MM.1S (cell line): ENCODE results near the gene UMOD.
A peak's percentile ranks its signal among the peaks of the same experiment; 100 is the strongest.

Experiments used
- DNase-seq: peaks from one replicate; pipeline ENCODE4 v3.0.0-alpha.2; 2015
- H2AFZ ChIP-seq: fragments of 300-600 bp; sonication (generic); 2 replicates; pipeline ENCODE4 v1.6.0; 2016; ENCODE audit warnings: antibody characterized with exemption, low read length
- H3F3A ChIP-seq: fragments of 300-600 bp; sonication (generic); 2 replicates; pipeline ENCODE4 v1.6.1; 2016; ENCODE audit warnings: mild to moderate bottlenecking, antibody characterized with exemption, low read length, moderate library complexity, mixed read lengths; ENCODE audit not compliant: insufficient read depth
- H3K27ac ChIP-seq: fragments of 300-600 bp; sonication (generic); 2 replicates; pipeline ENCODE4 v1.5.1; 2016; ENCODE audit warnings: mild to moderate bottlenecking, low read length
- H3K27me3 ChIP-seq: fragments of 300-600 bp; sonication (generic); replicated peaks from 2 replicates; pipeline ENCODE4 v1.6.0; 2016; ENCODE audit warnings: low read length; ENCODE audit not compliant: insufficient read depth
- H3K36me3 ChIP-seq: fragments of 300-600 bp; sonication (generic); replicated peaks from 2 replicates; pipeline ENCODE4 v1.6.1; 2016; ENCODE audit warnings: mild to moderate bottlenecking, low read length, mixed read lengths; ENCODE audit not compliant: insufficient read depth
- H3K4me1 ChIP-seq: fragments of 300-600 bp; sonication (generic); 2 replicates; pipeline ENCODE4 v1.6.1; 2016; ENCODE audit warnings: low read length, mixed read lengths
- H3K4me2 ChIP-seq: fragments of 300-600 bp; sonication (generic); 2 replicates; pipeline ENCODE4 v1.6.0; 2016; ENCODE audit warnings: low read depth, low read length
- H3K4me3 ChIP-seq: fragments of 300-600 bp; sonication (generic); 2 replicates; pipeline ENCODE4 v1.5.1; 2016; ENCODE audit warnings: low read length, mixed read lengths
- H3K79me2 ChIP-seq: fragments of 300-600 bp; sonication (generic); 2 replicates; pipeline ENCODE4 v1.6.1; 2016; ENCODE audit warnings: mixed run types, low read length, mixed read lengths
- H3K9ac ChIP-seq: fragments of 300-600 bp; sonication (generic); 2 replicates; pipeline ENCODE4 v1.6.1; 2016; ENCODE audit warnings: low read length, mixed read lengths
- H3K9me2 ChIP-seq: fragments of 300-600 bp; sonication (generic); replicated peaks from 2 replicates; pipeline ENCODE4 v1.6.1; 2016; ENCODE audit warnings: mild to moderate bottlenecking, low read length, mixed read lengths; ENCODE audit not compliant: insufficient read depth
- H3K9me3 ChIP-seq: fragments of 300-600 bp; sonication (generic); replicated peaks from 2 replicates; pipeline ENCODE4 v1.6.1; 2016; ENCODE audit warnings: mild to moderate bottlenecking, low read length, mixed read lengths; ENCODE audit not compliant: insufficient read depth
- H4K20me1 ChIP-seq: fragments of 300-600 bp; sonication (generic); 2 replicates; pipeline ENCODE4 v1.6.1; 2016; ENCODE audit warnings: mild to moderate bottlenecking, low read length, moderate library complexity, mixed read lengths; ENCODE audit not compliant: insufficient read depth
- EZH2 ChIP-seq: fragments of 300-600 bp; sonication (generic); optimal IDR thresholded peaks from 2 replicates; pipeline ENCODE3; 2017; ENCODE audit warnings: low read depth, mild to moderate bottlenecking, antibody characterized with exemption, low read length, mixed read lengths
- EZH2phosphoT487 ChIP-seq: fragments of 300-600 bp; sonication (generic); IDR thresholded peaks from 2 replicates; pipeline ENCODE4 v1.6.1; 2018; ENCODE audit warnings: antibody characterized with exemption, low read length
- TF ChIP-seq, protein P1 (sequence below): fragments of 300-600 bp; sonication (generic); IDR thresholded peaks from 2 replicates; pipeline ENCODE4 v1.5.1; 2016; ENCODE audit warnings: antibody characterized with exemption, low read length, mixed read lengths

UMOD gene

DNA sequence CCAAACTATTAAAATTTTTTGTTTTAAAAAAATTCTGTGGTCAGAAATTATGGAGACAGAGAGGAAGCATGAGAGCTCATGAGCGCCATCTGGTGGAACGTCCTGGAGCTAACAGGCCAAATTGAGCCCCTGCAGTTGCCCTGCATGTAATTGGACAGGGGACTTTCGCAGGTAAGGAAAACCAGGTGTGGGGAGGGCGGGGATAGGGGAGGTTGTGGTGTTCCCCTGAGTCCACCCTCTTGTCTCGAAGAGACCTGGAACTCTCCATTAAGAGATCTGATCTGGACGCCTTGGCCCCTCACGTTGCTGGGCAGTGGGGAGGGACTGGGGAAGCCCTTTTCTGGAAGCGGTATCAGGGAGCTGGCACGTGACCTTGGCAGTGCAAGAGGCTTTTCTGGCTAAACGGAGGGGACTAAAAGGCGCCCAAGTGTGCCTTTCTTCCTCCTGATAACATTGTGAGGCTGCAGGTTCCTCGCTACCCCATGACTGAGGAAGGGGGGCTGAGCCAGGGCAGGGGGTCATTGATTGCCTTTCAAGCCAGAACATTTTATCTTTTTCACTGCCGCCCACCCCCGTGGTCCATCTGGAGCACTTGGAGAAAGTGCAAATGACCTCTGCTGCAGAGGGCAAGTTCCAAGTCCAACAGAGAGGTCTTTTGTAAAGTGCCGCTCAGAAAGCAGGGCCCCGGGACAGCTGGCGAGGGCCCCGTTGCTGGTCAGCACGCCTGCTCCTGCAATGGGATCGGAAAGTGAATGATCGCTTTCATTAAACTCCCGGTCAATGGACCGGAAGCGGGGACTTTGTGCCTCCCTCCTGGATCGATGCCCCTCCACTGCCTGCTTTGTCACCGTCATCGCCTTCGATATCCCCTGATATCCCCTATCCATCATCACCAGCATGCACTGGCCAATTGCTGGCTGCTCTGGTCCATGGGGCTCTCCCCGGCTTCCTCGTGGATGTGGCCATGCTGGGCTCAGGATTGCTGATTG lies 33.6 kb upstream of the UMOD start:
- H3K27ac ChIP-seq, result no peak overlapping the region
- no peaks in the 10 kb centered on the region for H3K27me3 ChIP-seq
- H3K79me2 ChIP-seq, result no peaks in the 10 kb centered on the region
- no peaks in the 10 kb centered on the region for H3K9me3 ChIP-seq
- DNase-seq, result peak; percentile 42
- no peaks in the 10 kb centered on the region for H3K9me2 ChIP-seq
- H3K4me2 ChIP-seq, result no peak overlapping the region
- H3K4me3 ChIP-seq, result no peak overlapping the region
- H3K36me3 ChIP-seq, result no peaks in the 10 kb centered on the region
- H4K20me1 ChIP-seq, result no peaks in the 10 kb centered on the region
- no peak overlapping the region for H3K9ac ChIP-seq
- no peaks in the 10 kb centered on the region for H3F3A ChIP-seq
- H3K4me1 ChIP-seq, result no peaks in the 10 kb centered on the region
- H2AFZ ChIP-seq, result no peak overlapping the region
- TF ChIP-seq, protein P1, sequence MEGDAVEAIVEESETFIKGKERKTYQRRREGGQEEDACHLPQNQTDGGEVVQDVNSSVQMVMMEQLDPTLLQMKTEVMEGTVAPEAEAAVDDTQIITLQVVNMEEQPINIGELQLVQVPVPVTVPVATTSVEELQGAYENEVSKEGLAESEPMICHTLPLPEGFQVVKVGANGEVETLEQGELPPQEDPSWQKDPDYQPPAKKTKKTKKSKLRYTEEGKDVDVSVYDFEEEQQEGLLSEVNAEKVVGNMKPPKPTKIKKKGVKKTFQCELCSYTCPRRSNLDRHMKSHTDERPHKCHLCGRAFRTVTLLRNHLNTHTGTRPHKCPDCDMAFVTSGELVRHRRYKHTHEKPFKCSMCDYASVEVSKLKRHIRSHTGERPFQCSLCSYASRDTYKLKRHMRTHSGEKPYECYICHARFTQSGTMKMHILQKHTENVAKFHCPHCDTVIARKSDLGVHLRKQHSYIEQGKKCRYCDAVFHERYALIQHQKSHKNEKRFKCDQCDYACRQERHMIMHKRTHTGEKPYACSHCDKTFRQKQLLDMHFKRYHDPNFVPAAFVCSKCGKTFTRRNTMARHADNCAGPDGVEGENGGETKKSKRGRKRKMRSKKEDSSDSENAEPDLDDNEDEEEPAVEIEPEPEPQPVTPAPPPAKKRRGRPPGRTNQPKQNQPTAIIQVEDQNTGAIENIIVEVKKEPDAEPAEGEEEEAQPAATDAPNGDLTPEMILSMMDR, result peak; percentile 78
- TF ChIP-seq EZH2phosphoT487 (no peak), EZH2 (no peak)

DNA sequence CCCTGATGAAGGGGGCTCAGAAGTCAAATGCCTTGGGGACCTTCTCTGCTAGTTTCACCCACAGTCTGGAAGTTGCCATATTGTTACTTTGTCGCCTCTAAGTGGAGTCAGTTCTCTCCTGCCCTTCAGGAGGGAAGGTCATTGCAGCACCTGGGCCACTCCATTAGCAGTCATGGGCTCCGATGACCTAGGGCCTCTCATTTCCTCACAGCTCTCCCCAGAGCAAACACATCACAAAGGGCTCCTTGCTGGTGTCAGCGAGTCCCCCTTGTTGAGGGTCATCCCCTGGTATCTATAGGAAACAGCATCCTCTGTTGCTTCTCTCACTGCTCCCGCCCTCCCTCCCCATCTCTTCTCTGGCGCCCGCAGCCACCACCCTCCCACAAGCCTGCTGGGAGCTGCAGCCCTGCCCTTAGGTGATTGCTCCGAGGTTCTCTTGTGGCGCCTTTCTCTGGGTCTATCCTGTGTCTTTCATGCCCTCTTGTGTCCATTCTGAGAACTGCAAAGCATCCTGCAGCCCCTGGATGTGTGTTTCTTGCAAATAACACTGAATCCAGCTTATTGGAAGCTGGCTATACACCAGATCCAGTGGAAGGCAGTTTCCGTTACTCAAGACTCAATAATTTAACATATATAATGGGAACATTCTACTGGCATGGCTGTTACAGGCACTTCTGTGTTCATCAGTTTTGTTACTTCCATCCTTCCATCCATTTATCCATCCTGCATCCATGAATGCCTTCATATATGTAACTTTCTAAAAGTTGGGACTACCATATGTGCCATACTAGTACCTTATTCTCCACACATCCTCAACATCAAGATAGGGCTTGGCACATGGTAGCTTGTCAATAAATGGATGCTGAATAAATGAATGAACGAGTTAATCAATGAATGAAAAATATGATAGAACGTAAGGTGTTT lies 30.9 kb upstream of the UMOD start:
- H3K4me2 ChIP-seq, result no peak overlapping the region
- H3K9me3 ChIP-seq, result no peaks in the 10 kb centered on the region
- no peaks in the 10 kb centered on the region for H3K4me1 ChIP-seq
- no peak overlapping the region for H3K27ac ChIP-seq
- no peaks in the 10 kb centered on the region for H3K79me2 ChIP-seq
- no peaks in the 10 kb centered on the region for H3K27me3 ChIP-seq
- H3F3A ChIP-seq, result no peaks in the 10 kb centered on the region
- DNase-seq, result peak; percentile 59
- H2AFZ ChIP-seq, result no peak overlapping the region
- no peaks in the 10 kb centered on the region for H3K9me2 ChIP-seq
- TF ChIP-seq EZH2phosphoT487, result no peak
- TF ChIP-seq, protein P1, result peak; percentile 70
- no peaks in the 10 kb centered on the region for H4K20me1 ChIP-seq
- no peak overlapping the region for H3K4me3 ChIP-seq
- no peak overlapping the region for H3K9ac ChIP-seq
- H3K36me3 ChIP-seq, result no peaks in the 10 kb centered on the region

DNA sequence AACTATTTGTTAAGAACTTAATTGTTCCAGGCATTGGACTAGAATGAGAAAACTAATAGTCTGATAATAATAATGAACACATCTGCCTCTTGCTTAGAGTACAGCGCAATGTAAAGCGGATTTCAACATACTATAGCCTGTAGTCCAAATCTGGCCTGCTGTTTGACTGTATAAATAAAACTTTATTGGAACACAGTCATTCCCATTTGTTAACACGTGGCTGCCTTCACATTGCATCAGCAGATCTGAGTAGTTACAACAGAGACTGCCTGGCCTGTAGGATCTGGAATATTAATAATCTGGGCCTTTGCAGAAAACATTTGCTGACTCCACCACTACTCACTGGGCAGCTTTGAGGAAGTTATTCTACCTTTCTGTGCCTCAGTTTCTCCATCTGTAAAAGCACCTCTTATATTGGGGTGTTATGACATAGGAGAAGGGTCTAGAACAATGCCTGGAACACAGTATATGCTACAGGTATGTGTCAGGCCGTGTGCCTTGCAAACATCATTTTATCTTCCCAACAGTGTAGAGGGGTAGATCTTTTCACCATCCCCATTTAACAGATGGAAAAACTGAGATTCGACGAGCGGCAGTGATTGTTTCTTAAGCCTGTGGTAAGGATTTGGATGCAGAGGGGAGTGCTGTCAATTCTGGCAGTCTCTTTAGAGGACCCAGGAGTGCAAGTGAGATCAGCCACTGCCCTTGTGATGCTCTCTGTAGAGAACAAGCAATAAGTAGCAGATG lies 29.9 kb upstream of the UMOD start:
- no peaks in the 10 kb centered on the region for H3K9me3 ChIP-seq
- no peak overlapping the region for H3K27ac ChIP-seq
- no peaks in the 10 kb centered on the region for H4K20me1 ChIP-seq
- no peak overlapping the region for H3K4me2 ChIP-seq
- no peak overlapping the region for H3K9ac ChIP-seq
- no peaks in the 10 kb centered on the region for H3K4me1 ChIP-seq
- DNase-seq, result no peak
- H3K27me3 ChIP-seq, result no peaks in the 10 kb centered on the region
- H3K9me2 ChIP-seq, result no peaks in the 10 kb centered on the region
- no peak overlapping the region for H2AFZ ChIP-seq
- H3K79me2 ChIP-seq, result no peaks in the 10 kb centered on the region
- no peak overlapping the region for H3K4me3 ChIP-seq
- no peaks in the 10 kb centered on the region for H3K36me3 ChIP-seq
- TF ChIP-seq EZH2phosphoT487, result no peak
- TF ChIP-seq, protein P1, result no peak
- TF ChIP-seq EZH2, result no peak
- no peaks in the 10 kb centered on the region for H3F3A ChIP-seq
